GM21528 (cell line): Measurements from ENCODE around the gene ADCY10.
"Not testable (repeated sequence)": the region's sequence is repeated elsewhere in the genome, so short reads cannot be mapped to it uniquely, and the experiment has no call there.

ENCODE experiments used
- ATAC-seq: cut with Tn5 transposase; IDR thresholded peaks from one replicate; pipeline ENCODE4 v1.9.1; 2021; ENCODE audit warnings: mild to moderate bottlenecking, moderate library complexity; ENCODE audit not compliant: unreplicated experiment, low FRiP score

Gene ADCY10

GRCh38 chr1:167893798-167894197 lies 20.1 kb downstream of the ADCY10 start:
- no peak for ATAC-seq

GRCh38 chr1:167890400-167890799 lies 23.5 kb downstream of the ADCY10 start:
- no peak for ATAC-seq

- ATAC-seq = not testable (repeated sequence)
These were observed 26.7 kb downstream of the ADCY10 start for GRCh38 chr1:167887187-167887586.

DNA sequence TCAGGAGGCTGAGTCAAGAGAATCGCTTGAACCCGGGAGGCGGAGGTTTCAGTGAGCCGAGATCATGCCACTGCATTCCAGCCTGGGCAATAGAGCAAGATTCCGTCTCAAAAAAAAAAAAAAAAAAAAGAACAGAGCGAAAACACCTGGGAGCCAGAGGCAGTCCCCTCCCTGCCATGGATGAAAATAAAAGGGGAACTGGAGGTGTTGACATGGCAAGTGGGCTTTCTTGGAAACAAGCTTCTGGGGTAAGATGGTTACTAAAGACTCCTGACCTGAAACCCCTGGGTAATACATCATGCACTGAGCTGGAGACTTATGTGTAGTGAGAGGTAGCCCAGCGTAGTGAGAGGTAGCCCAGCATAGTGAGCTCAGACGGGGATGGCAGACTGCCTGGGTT lies 31.6 kb downstream of the ADCY10 start:
- no peak for ATAC-seq

- ATAC-seq = no peak
These were observed 32.1 kb downstream of the ADCY10 start for GRCh38 chr1:167881786-167882185.

GRCh38 chr1:167881069-167881468 lies 32.9 kb downstream of the ADCY10 start:
- ATAC-seq = no peak

GRCh38 chr1:167880580-167881021 lies 33.3 kb downstream of the ADCY10 start:
- ATAC-seq = no peak

- ATAC-seq = no peak
These were observed 34.4 kb downstream of the ADCY10 start for GRCh38 chr1:167879508-167879907.

DNA sequence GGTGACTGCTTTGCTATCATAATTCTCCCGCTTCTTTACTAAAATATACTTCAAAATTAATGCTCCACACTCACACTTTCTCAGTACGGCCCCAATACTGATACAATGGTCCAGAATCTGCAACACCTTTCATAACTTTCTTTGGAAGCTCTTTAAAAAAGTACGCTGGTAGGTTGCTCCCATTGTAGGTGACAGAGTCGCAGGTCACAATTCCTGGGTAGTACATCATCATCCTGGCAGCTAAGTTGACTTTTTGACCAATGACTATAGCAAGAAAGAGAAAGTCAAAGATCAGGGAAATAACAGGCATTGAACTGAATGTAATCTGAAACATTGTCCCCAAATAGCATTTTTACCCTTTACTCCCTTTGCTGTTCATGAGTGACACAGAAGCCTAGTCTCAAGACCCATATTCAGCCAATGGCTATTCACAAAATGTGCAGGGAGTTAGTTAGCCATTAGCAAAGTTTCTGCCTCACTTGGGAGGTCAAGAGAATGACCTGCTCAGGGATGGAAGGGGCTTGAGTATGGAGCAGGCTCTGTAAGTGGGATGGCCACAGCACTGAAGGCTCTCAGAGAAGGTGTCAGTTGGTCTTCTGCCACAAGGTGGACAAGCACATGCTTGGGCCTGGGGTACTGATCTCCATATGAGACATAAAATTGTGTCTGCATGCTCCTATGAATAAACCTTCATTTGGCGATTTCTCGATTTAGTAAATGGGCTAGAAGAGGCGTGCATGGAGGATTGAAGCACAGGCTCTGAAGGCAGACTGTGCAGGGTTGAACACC lies 35.4 kb downstream of the ADCY10 start:
- no peak for ATAC-seq

DNA sequence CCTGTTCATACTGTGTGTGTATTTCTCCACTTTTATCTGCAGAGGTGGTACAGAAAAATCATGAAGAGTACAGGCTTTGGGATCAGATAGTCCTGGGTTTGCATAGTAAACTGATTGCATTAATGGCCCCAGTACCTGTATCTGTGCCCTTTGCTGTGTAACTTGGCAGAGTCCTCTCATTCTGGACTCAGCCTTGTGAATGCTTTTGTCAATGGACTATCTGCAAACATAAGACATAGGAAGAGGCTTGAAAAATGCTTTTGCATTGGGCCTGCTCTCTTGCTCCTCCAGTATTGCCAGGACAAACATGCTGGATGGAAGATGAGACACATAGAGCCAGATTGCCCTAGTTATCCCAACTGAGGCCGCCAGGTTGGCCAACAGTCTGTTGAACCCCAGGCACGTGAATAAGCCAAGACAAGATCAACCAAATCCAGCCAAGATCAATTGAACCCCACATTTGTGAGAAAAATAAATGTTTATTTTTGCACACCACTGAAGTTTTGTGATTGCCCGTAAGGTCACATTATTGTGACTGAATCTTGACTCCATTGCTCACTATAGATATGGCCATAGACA lies 37.2 kb downstream of the ADCY10 start:
- ATAC-seq = no peak

DNA sequence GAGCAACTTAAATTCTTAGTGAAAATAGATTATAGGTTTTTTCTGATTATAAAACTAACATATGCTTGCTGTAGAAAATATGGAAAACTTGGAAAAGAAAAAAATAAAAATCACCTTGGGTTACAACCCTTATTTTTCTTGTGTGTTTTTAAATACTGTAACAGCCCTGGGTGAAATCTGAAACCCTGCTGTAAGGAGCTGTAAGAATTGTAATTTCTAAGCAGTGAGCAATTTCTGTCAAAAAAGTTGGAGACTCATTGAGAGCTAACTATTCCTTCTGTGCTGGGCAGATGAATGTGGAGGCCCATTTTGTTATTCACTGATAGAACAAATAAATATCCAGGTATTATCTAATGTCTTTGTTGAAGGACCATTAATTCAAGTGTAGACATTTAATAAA lies 42.6 kb downstream of the ADCY10 start:
- no peak for ATAC-seq

DNA sequence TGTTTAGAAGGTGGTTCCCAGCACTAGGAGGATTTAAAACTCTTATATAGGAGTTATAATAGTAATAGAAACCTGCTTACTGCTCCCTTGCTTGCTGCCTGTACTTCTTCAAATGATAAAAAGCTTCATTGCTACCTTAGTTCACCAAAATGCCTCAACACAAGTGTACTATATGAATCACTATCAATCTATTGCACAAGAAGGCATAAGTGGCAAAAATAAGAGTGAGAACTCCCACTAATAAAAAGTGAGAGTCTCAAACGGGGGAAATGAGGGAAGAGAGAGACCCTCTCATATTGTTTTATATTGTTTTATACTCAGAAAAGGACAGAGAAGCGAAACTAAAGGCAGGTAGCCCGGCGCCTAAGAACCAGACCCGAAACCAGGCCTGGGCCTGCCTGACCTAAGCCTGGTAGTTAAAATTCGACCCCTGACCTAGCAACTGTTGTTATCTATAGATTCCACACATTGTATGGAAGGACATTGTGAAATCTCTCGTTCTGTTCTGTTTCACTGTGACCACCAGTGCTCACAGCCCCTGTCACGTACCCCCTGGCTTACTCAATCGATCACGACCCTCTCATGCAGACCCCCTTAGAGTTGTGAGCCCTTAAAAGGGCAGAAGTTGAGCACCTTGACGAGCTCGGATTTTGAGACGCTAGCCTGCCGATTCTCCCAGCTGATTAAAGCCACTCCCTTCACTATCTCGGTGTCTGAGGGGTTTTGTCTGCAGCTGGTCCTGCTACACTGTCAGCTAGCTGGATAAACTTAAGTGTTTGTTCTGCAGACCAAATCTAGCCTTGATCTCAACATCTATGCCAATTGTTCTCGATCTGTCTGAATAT lies 44.6 kb downstream of the ADCY10 start:
- not testable (repeated sequence) for ATAC-seq

- not testable (repeated sequence) for ATAC-seq
These were observed 47.1 kb downstream of the ADCY10 start for GRCh38 chr1:167866739-167867414.

DNA sequence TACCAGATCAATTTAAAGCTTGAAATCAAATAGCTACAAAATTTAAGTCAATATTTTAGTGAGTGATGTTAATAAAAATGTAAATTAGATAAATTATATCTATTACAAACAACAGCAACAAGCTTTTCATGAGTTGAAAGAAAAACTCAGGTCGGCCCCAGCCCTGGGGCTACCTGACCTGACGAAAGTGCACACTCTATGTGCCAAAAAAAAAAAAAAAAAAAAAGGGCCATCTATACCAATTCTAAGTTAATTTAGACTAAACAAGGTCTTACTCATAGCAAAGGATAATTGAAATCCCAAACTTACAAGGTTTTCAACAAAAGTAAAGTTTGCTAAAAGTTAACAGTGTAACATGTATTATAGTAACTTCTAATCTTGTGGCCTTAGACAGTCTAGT lies 47.6 kb downstream of the ADCY10 start:
- ATAC-seq = not testable (repeated sequence)

DNA sequence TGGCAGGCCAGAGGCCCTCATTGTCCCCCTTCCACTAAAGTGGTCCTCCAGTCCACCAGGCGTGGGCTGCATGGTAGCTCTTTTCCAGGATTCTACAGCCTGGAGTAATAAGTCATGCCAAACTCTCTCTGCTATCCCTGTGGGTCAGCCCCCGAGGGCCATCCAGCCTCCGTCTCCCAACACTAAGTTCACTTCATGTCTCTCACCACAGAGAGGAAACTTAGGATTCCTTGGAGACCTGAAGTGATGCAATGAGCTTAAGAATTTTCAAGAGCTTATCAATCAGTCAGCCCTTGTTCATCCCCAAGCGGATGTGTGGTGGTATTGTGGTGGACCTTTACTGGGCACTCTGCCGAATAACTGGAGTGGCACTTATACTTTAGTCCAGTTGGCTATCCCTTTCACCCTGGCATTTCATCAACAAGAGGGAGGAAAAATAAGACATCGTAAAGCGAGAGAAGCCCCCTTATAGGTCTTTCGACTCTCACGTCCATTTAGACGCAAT lies 48.1 kb downstream of the ADCY10 start:
- not testable (repeated sequence) for ATAC-seq

- not testable (repeated sequence) for ATAC-seq
These were observed 48.7 kb downstream of the ADCY10 start for GRCh38 chr1:167865193-167865592.

GRCh38 chr1:167864392-167865032 lies 49.4 kb downstream of the ADCY10 start:
- ATAC-seq = no peak

DNA sequence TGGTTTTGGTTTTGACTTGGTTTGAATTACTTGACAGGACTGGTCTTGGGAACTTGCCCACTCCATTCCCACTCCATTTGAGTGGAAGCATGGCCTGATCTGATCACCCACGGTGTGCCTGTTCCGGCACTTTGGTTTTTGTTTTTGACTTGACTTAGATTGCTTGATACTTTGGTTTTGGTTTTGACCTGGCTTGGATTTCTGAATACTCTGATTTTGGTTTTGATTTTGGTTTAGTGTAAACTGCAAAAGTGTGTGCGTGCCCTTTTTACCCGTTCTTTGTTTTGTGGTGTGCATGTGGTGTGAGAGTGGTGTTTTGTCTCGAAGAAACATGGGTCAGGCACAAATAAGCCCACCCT lies 50.0 kb downstream of the ADCY10 start:
- ATAC-seq = no peak

GRCh38 chr1:167863191-167863920 lies 50.6 kb downstream of the ADCY10 start:
- not testable (repeated sequence) for ATAC-seq
